ENCODE data around the gene ROPN1. TPM values are rescaled to one million over a fixed set of nuclear protein-coding genes. Genes with fewer than 3 reads are reported as not detected.

ROPN1 gene
- total and polyA plus RNA-seq, 10 donors = 0.06 TPM; not detected in 9

GRCh38 chr3:123936400-123936799 is 55.5 kb downstream of the ROPN1 start:
- no peak for DNase-seq
- TF ChIP-seq POLR2A (IDR thresholded peaks at IDR 0.05) = no peak
- TF ChIP-seq, protein P1, sequence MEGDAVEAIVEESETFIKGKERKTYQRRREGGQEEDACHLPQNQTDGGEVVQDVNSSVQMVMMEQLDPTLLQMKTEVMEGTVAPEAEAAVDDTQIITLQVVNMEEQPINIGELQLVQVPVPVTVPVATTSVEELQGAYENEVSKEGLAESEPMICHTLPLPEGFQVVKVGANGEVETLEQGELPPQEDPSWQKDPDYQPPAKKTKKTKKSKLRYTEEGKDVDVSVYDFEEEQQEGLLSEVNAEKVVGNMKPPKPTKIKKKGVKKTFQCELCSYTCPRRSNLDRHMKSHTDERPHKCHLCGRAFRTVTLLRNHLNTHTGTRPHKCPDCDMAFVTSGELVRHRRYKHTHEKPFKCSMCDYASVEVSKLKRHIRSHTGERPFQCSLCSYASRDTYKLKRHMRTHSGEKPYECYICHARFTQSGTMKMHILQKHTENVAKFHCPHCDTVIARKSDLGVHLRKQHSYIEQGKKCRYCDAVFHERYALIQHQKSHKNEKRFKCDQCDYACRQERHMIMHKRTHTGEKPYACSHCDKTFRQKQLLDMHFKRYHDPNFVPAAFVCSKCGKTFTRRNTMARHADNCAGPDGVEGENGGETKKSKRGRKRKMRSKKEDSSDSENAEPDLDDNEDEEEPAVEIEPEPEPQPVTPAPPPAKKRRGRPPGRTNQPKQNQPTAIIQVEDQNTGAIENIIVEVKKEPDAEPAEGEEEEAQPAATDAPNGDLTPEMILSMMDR (IDR thresholded peaks at IDR 0.05 in 8 of 11, conservative IDR thresholded peaks at IDR 0.05 in 3 of 11) = no peak
- H3K36me3 ChIP-seq = peaks cover 0 to 31% (median 9%) of the 10 kb centered on the region in 6 donors
- intact Hi-C loops (cut with DNase I; ENCODE audit: low total_unique reads) = no loop called here
- no peak overlapping the region for H3K4me3 ChIP-seq
- H3K4me1 ChIP-seq = no peaks in the 10 kb centered on the region
- no peaks in the 10 kb centered on the region for H3K9me3 ChIP-seq
- no peak overlapping the region for H3K27ac ChIP-seq
- WGBS, 5 donors = 66 to 98% (median 90%) methylated on average over 2 of the region's 2 CpGs
- no peaks in the 10 kb centered on the region for H3K27me3 ChIP-seq (replicated peaks in 1 of 7)

- no peak overlapping the region for H3K4me3 ChIP-seq
- no peak overlapping the region for H3K27ac ChIP-seq
- H3K36me3 ChIP-seq = peaks cover 0 to 37% (median 9%) of the 10 kb centered on the region in 6 donors
- H3K4me1 ChIP-seq = no peaks in the 10 kb centered on the region
- intact Hi-C loops (cut with DNase I; ENCODE audit: low total_unique reads) = no loop called here
- DNase-seq = no peak
- H3K27me3 ChIP-seq (replicated peaks in 1 of 7) = no peaks in the 10 kb centered on the region
- no peaks in the 10 kb centered on the region for H3K9me3 ChIP-seq
- no peak for TF ChIP-seq POLR2AphosphoS5 (IDR thresholded peaks at IDR 0.05)
- TF ChIP-seq, protein P1 (IDR thresholded peaks at IDR 0.05 in 8 of 11, conservative IDR thresholded peaks at IDR 0.05 in 3 of 11) = no peak
- no peak for TF ChIP-seq POLR2A (IDR thresholded peaks at IDR 0.05)
Measured at GRCh38 chr3:123935830-123936229, 56.1 kb downstream of the ROPN1 start.

- no peak overlapping the region for H3K27ac ChIP-seq
Measured at GRCh38 chr3:123934250-123934649, 57.7 kb downstream of the ROPN1 start.

DNA sequence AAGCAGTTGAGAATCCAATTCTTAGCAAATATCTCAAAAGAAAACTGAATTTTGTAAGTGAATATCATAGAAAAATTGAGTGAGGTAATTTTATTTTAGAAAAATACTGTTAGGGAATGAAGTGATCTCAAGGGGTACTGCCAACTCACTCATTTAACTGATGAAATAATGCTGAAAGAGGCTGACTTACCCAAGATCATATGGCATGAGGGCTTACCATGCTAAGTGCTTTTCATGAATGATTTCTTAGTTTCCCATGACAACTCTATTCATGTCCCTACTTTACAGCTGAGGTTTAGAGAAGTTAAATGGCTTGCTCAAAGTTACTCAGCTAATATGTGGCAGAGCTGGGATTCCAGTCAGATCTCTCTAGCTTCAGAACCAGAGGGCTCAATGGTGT is 61.5 kb downstream of the ROPN1 start:
- H3K4me1 ChIP-seq = no peaks in the 10 kb centered on the region
- H3K27me3 ChIP-seq (replicated peaks in 1 of 7) = no peaks in the 10 kb centered on the region
- intact Hi-C loops (cut with DNase I; ENCODE audit: low total_unique reads) = no loop called here
- no peak for DNase-seq
- H3K4me3 ChIP-seq = no peak overlapping the region
- no peak overlapping the region for H3K27ac ChIP-seq
- no peaks in the 10 kb centered on the region for H3K9me3 ChIP-seq
- peaks cover 0 to 76% (median 10%) of the 10 kb centered on the region in 6 donors for H3K36me3 ChIP-seq
- TF ChIP-seq, protein P1 (IDR thresholded peaks at IDR 0.05 in 8 of 11, conservative IDR thresholded peaks at IDR 0.05 in 3 of 11) = no peak
- TF ChIP-seq POLR2A (IDR thresholded peaks at IDR 0.05) = no peak

More at GRCh38 chr3:123934250-123934649, 57.7 kb downstream of the ROPN1 start:
- Histone ChIP-seq H3K27me3 (replicated peaks in 1 of 7) (no peaks in the 10 kb centered on the region), H3K4me1 (no peaks in the 10 kb centered on the region), H3K36me3 (peaks cover 0 to 53% (median 10%) of the 10 kb centered on the region in 6 donors), H3K9me3 (no peaks in the 10 kb centered on the region), H3K4me3 (no peak overlapping the region)
- intact Hi-C loops (cut with DNase I; ENCODE audit: low total_unique reads) = no loop called here
- TF ChIP-seq POLR2AphosphoS5 (IDR thresholded peaks at IDR 0.05) = no peak
- TF ChIP-seq, protein P1 (IDR thresholded peaks at IDR 0.05 in 8 of 11, conservative IDR thresholded peaks at IDR 0.05 in 3 of 11) = no peak
- no peak for DNase-seq
- WGBS, 5 donors = 94 to 98% (median 97%) methylated on average over 2 of the region's 2 CpGs

Data from spleen (tissue), 11 donors.